Left cardiac atrium (tissue), 4 donors: Measurements from ENCODE around the gene MRPL44. TPM values are rescaled to one million over a fixed set of nuclear protein-coding genes. Genes with fewer than 3 reads are reported as not detected.
"Not testable (repeated sequence)": the region's sequence is repeated elsewhere in the genome, so short reads cannot be mapped to it uniquely, and the experiment has no call there.

Source experiments
- ATAC-seq, 2 donors: fragments of 200-7000 bp; cut with Tn5 transposase; one replicate each; pipeline ENCODE4 v1.9.1; 2020; ENCODE audit warnings: mild to moderate bottlenecking in 2 of 2, moderate library complexity in 2 of 2
- DNase-seq: peaks from one replicate; pipeline ENCODE4 v3.0.0-alpha.2; 2020
- intact Hi-C, 2 donors: fragments of 100-400 bp; cut with DNase I; formaldehyde crosslinking; loops; one replicate each; pipeline versions ENCODE4 v1.14.1 to v1.15.1; 2022 to 2023
- total RNA-seq, 2 donors: library from RNA; stranded (reverse); fragmentation: NEBNext Ultra II Directional; extraction: Animal tissue kit (Norgen Biotek cat#: 25700); gene quantifications; one replicate each; pipeline ENCODE4 v1.2.1, GENCODE V29; 2021
- donor health status: DM: no; HTN: yes; CAD: no.
- donor health status: DM: no; HTN: yes; CAD: no; lungs with severe emphysema.
- donor health status: DM: yes; HTN: yes; CAD: no.
- donor health status: Dilated cardiomyopathy.

MRPL44 gene
- total RNA-seq, 2 donors from 2014 or later: 28.0 to 29.5 TPM

GRCh38 chr2:223993634-223994232 lies 36.5 kb downstream of the MRPL44 start:
- DNase-seq: peak; percentile 60
- intact Hi-C loops: loop anchor here (1.0 to 10.0 kb wide), 4 partner anchors 291 to 784 kb away; no protein-coding TSS in a partner anchor

GRCh38 chr2:223994562-223995162 lies 37.4 kb downstream of the MRPL44 start:
- DNase-seq (no peak), ATAC-seq (no peak)
- intact Hi-C loops: loop anchor here (1.0 to 10.0 kb wide), 4 partner anchors 290 to 783 kb away; no protein-coding TSS in a partner anchor

More at GRCh38 chr2:223993634-223994232, 36.5 kb downstream of the MRPL44 start:
- peak; percentile 62 to 74 for ATAC-seq

GRCh38 chr2:223995569-223995968 lies 38.3 kb downstream of the MRPL44 start:
- intact Hi-C loops: loop anchor here in 1 of 2 donors (10.0 kb wide), 1 partner anchor 369 kb away; no protein-coding TSS in a partner anchor

GRCh38 chr2:223996391-223996790 lies 39.1 kb downstream of the MRPL44 start:
- no peak for DNase-seq
- intact Hi-C loops: loop anchor here in 1 of 2 donors (10.0 kb wide), 1 partner anchor 368 kb away; no protein-coding TSS in a partner anchor
- no peak for ATAC-seq

More at GRCh38 chr2:223995569-223995968, 38.3 kb downstream of the MRPL44 start:
- DNase-seq (no peak), ATAC-seq (no peak)

- DNase-seq (no peak), ATAC-seq (no peak)
- intact Hi-C loops: loop anchor here in 1 of 2 donors (10.0 kb wide), 1 partner anchor 367 kb away; no protein-coding TSS in a partner anchor
Observed at GRCh38 chr2:223997938-223998337, 40.7 kb downstream of the MRPL44 start.

- ATAC-seq: no peak
- intact Hi-C loops: loop anchor here in 1 of 2 donors (10.0 kb wide), 1 partner anchor 366 kb away; no protein-coding TSS in a partner anchor
- no peak for DNase-seq
Observed at GRCh38 chr2:223998948-223999347, 41.7 kb downstream of the MRPL44 start.

- no peak for ATAC-seq
- intact Hi-C loops: loop anchor here in 1 of 2 donors (10.0 kb wide), 1 partner anchor 365 kb away; no protein-coding TSS in a partner anchor
Observed at GRCh38 chr2:223999862-224000261, 42.6 kb downstream of the MRPL44 start.

GRCh38 chr2:224000662-224001061 lies 43.4 kb downstream of the MRPL44 start:
- ATAC-seq, intact Hi-C loops, DNase-seq: not testable (repeated sequence)

More at GRCh38 chr2:223999862-224000261, 42.6 kb downstream of the MRPL44 start:
- no peak for DNase-seq

GRCh38 chr2:224004105-224004695 lies 46.9 kb downstream of the MRPL44 start:
- ATAC-seq (peak; percentile 22 to 88), DNase-seq (peak; percentile 28)
- intact Hi-C loops: no loop called here

GRCh38 chr2:224008702-224009261 lies 51.5 kb downstream of the MRPL44 start:
- DNase-seq: no peak
- intact Hi-C loops: no loop called here
- ATAC-seq: peak; percentile 14 to 24

- intact Hi-C loops: no loop called here
- no peak for DNase-seq
Observed at GRCh38 chr2:224009605-224010315, 52.5 kb downstream of the MRPL44 start.

GRCh38 chr2:224011837-224012236 lies 54.6 kb downstream of the MRPL44 start:
- no peak for ATAC-seq
- DNase-seq: no peak
- intact Hi-C loops: no loop called here

More at GRCh38 chr2:224009605-224010315, 52.5 kb downstream of the MRPL44 start:
- ATAC-seq: no peak

GRCh38 chr2:224014336-224014735 lies 57.1 kb downstream of the MRPL44 start:
- DNase-seq (no peak), ATAC-seq (no peak)
- intact Hi-C loops: no loop called here

- ATAC-seq (no peak), DNase-seq (no peak)
- intact Hi-C loops: no loop called here
Observed at GRCh38 chr2:224016963-224017362, 59.7 kb downstream of the MRPL44 start.

Other genes with a start within 250 kb of the MRPL44 start
- gene AP1S3, start 119.9 kb upstream of the MRPL44 start, total RNA-seq: 1 to 10 TPM in 1 of 2 donors, under 1 TPM in 1; 0.71 to 1.0 TPM
- gene WDFY1, start 12.1 kb upstream of the MRPL44 start, total RNA-seq: 10 to 100 TPM; 14.1 to 20.5 TPM
- gene SERPINE2, start 81.8 kb downstream of the MRPL44 start, total RNA-seq: 10 to 100 TPM; 14.9 to 52.8 TPM